Stimulated activated CD4-positive, alpha-beta T cell treated with anti-CD3 and anti-CD28 coated beads, Interleukin-2, amount 100 ng/mL, for 4 hours (primary cell): ENCODE results near the gene IDUA.

Experiments used
- DNase-seq: peaks from one replicate; pipeline ENCODE4 v3.0.0-alpha.2; 2020; ENCODE audit warnings: low read depth

The IDUA gene

DNA sequence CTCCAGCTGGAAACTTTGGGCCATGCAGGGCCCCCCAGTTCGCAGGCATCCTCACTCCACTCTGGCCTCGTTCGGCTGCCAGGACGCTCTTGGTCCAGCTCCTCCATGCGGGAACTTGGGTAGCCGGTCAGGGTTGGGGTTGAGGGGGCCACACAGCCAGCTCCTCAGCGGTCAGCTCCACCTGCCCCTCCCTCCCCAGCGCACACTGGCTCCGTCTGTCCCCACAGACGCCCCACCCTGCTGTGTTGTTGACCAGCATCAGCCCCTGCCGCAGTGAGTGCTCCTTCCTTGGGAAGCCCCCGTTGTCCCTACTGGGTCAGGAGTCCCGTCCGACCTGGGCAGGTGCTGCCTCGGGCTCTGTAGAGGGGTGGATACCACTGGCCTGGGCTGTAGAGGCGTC is 30.4 kb downstream of the IDUA start:
- DNase-seq: no peak

DNA sequence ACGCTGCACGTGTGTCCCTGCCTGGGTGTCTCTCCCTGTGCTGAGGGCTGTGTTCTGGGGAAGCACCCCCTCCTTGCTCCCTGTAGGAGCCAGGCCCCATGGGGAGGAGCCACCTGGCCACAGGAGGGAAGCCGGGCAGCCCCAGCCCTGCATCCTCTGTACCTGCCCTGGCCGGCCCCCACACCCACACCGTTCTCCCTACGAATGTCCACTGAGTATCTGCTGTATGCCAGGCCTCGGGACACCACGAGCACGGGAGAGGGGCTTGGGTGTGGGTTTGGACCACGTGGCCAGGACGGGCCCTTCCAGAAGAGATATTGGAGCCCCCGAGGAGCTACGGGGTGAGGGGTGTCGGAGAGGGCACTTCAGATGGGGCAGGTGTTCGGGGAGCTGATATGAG is 30.9 kb downstream of the IDUA start:
- DNase-seq: no peak

DNA sequence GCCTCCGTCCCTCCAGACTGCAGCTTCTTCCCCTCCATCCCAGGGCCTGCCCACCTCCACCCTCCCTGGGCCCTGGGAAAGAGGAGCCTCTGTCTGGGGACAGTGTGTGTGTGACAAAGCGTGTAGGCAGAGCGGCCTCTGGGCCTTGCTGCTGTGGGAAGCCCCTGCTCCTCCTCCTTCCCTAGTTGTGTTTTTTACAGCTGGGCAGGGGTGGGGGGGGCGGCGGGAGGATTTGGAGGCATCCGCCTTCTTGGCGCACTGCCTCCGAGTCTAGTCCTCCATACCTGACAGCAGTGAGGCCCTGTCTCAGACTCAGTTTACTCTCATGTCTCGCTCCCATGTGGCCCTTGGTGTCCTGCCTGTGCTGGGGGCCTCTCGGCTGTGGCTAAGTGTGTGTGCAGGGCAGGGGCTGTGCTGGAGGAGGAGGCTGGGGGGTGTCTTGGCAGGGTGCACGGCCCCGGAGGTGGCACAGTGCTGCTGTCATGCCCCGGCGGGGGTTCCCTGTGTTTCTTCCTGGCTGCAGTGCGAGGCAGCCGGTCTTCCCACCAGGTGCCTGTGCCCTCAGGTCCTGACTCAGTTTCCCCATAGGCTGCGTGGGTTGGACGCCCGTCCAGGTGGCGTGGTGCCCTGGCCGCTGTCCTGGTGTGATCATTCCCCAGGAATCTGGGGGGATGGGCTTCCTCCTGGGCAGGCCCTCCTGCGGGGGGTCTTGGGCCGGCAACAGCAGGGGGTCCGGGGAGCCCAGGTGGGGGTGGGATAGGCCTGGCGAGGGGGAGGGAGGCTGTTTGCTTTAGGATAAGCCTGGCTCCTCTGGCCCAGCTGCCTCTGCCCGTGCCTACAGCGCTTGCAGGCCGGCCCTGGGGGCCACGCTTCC is 31.5 kb downstream of the IDUA start:
- DNase-seq: no peak

DNA sequence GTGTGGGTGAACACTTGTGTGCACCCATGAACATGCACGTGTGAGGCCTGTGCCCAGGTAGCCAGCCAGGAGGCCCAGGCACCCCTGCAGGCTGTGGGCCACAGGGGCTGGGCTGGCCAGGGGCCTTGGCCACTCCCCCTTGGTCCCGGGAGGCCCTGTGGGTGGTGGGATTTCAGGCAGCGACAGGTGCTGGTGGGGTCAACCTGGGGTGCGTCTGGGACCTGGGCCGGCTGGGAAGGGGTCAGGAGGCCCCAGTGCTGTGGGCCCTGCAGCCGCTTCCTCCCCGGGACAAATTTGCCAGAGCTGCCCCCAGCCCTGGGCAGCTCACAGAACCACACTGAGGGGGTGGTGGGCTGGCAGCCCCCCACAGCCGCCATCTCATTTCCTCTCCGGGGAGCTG is 32.5 kb downstream of the IDUA start:
- no peak for DNase-seq

DNA sequence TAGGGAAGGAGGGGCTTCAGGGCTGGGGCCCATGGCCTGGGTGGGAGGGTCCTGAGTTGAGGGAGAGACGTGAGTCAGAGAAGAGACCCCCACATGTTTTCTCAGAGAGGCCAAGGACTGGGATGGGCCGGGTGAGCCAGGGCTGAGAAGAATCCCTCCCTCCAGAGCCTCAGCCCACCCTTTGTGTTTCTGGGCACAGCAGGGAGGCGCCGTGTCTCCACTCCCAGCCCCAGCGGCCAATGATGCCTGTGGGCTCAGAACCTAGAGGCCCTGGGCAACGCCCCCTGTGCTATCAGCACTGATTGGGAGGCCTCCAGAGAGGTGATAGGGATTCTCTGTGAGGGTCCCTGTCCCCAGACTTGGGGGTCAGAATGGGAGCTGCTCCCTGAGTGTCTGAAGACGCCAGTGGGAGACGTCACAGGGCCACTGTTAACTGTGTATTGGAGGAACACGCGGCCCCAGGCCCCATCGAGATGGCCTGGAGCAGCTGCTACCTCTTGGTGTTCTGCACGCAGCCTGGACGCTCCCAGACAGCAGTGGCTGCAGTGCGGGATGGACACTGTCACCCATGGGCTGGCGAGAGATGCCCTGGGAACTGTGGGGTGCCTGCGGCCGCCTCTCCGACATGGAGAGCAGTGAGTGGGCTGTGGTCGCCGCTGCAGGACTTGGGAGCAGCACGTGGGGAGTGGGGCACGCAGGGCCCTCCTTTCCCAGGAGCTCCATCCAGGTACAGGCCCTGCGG is 33.1 kb downstream of the IDUA start:
- DNase-seq: no peak

DNA sequence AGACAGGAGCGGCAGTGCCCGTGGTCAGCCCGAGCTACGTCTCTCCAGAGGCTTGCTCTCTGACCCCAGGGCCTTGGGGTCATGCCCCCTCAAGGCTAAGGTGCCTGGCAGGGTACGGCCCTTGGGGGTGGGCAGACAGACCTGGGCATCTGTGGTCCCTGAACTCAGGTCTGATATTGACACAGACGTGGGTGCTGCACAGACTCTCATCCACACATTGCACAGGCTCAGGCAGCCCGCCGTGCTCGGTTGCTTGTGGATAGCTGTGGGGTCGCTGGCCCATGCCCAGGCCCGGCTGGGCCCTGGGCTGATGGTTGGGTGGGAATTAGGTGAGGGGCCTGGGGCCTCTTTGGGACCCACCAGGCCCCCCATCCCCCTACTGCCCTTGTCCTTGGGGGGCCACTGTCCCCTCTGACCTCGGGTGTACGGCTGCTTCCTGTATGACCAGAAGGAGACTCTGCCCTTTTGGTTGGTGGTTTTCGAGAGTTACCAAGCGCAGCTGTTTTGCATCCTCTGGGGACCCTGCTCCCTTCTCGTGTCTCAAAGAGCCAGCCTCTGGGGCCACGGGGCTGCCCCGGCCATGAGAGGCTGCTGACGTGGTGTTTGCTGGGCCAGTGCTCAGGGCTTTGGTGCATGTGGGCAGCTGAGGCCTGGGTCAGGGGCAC is 34.7 kb downstream of the IDUA start:
- DNase-seq: no peak

DNA sequence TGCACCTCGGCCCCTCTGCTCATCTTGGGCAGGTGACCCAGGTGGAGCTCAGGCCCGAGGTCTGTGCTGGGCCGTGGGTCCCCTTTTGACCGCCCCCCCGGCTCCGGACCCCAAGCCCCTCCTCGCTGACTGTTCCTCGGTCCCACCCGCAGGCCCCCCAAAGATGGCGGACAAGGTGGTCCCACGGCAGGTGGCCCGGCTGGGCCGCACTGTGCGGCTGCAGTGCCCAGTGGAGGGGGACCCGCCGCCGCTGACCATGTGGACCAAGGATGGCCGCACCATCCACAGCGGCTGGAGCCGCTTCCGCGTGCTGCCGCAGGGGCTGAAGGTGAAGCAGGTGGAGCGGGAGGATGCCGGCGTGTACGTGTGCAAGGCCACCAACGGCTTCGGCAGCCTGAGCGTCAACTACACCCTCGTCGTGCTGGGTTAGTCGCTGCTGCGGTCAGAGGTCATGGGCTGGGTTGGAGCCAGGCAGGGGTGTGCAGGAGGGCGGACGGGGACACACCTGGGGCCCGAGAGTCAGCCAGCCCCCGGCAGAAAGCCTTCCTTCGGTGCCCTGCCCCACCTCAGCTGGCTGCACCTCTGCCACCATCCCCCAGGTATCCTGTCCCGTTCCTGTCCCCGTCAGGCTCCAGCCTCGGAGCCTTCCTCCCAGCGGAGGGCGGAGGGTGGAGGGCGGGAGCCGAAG is 35.4 kb downstream of the IDUA start:
- DNase-seq: no peak

DNA sequence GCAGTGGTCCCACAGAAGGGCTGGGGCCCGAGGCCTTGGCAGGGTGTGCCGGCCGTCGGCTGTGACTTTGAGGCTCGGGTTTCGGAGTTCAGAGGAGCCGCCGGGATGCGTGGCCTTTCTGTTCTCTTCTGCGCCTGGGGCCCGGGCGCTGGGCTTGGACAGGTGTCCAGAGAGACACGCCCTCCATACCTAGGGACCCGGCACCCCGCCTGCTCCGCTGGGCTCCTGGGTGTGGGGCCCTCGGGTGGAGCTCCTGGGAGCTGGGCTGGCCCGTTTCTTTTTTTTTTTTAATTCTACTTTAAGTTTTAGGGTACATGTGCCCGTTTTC is 35.9 kb downstream of the IDUA start:
- no peak for DNase-seq

DNA sequence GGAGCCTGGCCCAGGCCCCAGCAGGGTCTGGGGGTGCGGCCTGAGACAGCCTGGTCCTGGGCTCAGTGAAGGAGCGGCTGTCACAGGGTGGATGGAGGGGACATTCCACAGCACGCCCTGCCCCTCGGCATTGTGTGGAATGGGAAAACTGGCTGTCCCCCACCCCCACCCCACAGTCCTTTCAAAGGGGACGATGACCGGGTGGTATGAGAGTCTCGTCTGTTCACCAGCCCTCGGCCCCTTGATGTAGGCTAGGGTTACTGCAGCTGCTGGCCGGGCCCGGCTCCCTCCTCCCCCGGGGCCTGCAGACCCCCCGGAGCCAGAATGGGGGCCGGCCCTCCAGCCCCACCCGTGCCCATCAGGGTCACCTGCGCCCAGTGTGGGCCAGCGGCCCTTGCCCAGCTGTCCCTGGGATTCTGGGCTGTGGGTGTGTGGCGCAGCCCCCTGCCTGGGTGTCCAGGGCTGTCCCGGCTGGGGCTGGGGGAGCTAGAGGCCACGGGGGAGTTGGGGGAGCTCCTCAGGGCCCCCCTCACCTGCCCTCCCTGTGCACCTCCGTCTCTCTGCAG is 36.3 kb downstream of the IDUA start:
- DNase-seq: no peak

DNA sequence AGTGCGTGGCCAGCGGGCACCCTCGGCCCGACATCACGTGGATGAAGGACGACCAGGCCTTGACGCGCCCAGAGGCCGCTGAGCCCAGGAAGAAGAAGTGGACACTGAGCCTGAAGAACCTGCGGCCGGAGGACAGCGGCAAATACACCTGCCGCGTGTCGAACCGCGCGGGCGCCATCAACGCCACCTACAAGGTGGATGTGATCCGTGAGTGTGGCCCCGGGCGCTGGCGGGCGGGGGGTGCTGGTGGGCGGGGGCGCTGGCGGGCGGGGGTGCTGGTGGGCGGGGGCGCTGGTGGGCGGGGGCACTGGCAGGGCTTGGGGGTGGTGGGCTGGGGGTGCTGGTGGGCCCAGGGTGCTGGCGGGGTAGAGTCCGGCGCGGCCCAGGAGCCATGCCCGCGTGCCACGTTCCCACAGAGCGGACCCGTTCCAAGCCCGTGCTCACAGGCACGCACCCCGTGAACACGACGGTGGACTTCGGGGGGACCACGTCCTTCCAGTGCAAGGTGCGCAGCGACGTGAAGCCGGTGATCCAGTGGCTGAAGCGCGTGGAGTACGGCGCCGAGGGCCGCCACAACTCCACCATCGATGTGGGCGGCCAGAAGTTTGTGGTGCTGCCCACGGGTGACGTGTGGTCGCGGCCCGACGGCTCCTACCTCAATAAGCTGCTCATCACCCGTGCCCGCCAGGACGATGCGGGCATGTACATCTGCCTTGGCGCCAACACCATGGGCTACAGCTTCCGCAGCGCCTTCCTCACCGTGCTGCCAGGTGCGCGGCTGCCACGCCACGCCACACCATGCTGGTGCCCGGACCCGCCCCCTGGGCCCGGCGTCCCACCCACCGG is 37.3 kb downstream of the IDUA start:
- DNase-seq: no peak

DNA sequence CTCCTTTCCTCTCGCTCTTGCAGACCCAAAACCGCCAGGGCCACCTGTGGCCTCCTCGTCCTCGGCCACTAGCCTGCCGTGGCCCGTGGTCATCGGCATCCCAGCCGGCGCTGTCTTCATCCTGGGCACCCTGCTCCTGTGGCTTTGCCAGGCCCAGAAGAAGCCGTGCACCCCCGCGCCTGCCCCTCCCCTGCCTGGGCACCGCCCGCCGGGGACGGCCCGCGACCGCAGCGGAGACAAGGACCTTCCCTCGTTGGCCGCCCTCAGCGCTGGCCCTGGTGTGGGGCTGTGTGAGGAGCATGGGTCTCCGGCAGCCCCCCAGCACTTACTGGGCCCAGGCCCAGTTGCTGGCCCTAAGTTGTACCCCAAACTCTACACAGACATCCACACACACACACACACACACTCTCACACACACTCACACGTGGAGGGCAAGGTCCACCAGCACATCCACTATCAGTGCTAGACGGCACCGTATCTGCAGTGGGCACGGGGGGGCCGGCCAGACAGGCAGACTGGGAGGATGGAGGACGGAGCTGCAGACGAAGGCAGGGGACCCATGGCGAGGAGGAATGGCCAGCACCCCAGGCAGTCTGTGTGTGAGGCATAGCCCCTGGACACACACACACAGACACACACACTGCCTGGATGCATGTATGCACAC is 38.2 kb downstream of the IDUA start:
- DNase-seq: no peak

DNA sequence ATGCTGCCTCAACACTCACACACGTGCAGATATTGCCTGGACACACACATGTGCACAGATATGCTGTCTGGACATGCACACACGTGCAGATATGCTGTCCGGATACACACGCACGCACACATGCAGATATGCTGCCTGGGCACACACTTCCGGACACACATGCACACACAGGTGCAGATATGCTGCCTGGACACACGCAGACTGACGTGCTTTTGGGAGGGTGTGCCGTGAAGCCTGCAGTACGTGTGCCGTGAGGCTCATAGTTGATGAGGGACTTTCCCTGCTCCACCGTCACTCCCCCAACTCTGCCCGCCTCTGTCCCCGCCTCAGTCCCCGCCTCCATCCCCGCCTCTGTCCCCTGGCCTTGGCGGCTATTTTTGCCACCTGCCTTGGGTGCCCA is 39.3 kb downstream of the IDUA start:
- DNase-seq: peak; percentile 13

DNA sequence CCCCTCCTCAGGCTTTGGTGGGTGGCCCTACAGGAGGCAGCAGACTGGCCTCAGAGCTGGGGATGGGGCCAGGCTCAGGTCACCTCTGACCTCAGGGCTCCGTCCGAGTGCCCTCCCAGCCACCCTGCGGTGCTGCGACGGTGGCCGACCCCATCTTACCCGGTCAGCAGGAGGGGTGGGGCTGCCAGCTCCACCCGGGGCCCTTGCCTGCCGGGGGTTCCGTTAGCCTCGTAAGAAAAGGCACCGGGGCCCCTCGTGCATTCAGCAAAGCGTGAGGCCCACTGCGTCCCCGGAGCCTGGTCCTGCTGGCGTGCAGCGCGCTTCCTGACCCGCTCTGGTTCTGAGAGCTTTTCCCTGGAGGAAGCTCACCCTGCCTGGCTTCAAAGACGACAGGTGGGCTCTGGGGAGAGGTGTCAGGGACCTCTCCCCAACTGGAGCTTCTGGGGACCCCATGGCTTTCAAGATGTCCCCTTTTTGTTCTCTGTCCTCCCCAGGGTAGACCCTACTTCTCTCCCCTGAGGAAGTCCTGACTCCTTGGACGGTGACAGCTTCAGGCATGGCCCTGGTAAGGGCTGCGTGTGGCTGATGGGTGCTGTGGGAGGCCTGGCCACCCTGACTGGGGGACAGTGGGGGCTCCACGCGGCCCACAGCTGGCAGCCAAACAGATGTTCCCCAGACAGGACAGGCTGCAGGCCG is 40.5 kb downstream of the IDUA start:
- DNase-seq: no peak

DNA sequence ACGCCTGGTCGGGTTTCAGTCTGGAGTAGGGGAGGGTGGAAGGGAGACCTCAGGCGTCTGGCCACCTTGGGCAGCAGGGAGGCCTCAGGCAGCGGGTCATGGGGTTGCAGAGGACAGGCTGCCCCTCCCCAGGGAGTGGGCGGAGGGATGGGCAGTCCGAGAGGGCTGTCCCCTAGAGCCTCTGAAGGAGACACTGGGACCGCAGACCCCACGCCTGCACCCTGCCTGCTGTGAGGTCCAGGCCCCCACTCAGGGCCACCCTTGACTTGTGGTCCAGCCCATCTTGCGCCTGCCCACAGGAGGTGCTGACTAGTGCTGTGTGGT is 41.0 kb downstream of the IDUA start:
- no peak for DNase-seq

DNA sequence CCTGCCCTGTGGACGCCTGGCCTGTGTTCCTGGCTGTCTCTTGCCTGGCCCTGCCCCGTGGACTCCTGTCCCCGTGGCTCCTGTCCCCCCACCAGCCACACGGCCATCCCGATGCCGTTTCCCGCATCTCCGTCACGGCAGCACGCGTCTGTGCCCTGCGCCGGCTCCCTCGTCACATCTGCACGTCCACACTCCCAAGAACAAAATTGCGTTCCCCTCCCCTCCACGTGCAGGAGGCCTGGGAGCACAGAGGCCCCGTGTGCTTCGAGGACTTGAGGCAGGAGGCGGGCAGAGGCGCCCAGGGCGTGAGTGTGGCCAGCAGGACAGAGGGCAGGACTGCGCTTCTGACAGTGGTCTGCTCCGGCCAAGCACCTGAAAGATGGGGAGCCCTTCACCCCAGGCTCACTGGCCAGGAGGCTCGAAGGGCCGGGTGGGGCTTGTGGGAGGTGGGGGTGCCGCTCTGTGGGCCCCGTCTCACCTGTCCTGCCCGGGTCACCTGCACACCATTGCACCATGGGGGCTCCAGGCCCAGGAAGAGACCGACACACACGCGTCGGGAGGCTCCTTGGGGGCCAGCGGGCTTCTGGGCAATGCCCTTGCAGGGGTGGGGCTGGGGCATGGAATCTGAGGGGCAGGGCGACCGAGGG is 41.9 kb downstream of the IDUA start:
- DNase-seq: no peak

DNA sequence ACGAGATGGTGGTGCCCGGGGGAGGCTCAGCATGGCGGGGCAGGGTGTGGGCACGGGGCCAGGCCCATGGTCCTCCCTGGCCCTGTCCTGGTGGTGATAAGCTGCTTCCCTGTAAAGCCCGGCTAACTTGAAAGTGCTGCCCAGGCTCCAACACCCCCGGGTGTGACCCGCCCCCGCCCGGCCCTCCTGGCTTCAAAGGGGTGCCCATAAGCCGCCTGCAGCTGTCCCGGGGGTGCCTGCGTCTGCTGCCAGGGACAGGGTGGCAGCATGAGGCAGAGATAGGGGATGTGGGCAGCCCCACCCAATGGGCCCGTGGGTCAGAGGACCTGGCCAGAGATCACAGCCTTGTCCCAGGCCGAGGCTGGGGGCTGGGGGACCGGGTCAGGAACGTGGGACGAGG is 42.7 kb downstream of the IDUA start:
- DNase-seq: no peak

DNA sequence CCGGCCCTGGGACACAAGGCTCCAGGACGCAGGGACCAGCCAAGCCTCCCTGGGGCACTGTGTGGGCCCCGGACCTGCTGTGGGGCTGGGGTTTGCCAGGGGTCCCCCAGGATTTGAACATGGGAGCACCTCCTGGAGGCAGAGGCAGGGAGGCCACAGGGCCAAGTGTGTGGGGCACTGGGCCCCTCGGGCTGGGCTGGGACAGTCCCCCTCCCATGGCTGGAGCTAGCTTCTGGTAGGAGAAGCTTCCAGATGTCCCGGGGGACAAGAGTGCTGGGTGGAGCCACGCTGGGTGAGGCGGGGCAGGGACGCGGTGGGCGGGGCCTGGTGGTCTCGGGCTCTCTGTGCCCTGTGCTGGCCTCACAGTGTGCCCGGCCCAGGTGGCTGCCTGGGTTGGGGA is 43.2 kb downstream of the IDUA start:
- DNase-seq: no peak

DNA sequence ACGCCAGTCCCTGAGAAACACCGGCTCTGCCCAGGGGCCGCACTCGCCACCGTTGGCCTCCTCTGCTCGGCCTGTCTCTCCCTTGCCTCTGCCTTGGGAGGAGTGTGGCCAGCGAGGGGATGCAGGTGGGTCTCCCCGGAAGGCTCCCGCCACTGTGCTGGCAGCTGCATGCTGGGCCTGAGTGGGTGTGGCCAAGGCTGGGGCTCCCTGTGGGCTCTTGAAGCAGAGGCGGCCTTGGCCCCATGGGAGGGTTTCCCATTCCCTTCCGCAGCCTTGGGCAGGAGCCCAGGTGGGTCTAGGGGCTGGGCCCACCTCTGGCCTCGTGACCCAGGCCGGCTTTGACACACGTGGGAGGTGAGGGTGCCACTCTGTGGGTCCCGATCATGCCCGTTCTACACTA is 43.7 kb downstream of the IDUA start:
- DNase-seq: no peak

DNA sequence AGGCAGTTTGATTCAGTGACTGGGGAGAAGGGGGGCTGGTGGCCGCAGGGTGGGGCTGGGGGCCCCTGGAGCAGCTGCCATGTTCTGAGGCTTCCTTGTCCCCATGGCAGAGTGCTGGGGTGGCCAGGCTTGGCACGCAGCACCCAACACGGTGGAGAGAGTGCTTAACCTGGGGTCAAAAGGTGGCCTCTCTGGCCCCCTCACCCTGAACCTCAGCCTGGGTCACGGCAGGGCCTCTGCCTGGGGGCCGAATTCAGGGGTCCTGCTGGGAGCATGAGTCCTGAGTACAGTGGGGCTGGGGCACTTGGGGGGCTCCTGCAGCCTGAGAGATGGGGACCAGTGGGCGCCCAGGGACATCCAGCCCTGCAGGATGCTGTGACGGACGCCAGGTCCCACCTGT is 44.5 kb downstream of the IDUA start:
- no peak for DNase-seq
